NCI-H69 (cell line): Measurements from ENCODE around the gene STMN1.
A peak's percentile ranks its signal among the peaks of the same experiment; 100 is the strongest.

ENCODE experiments used
- DNase-seq: peaks from one replicate; lab custom pipeline; 2025; lab: John Stamatoyannopoulos, UW

STMN1 gene

DNA sequence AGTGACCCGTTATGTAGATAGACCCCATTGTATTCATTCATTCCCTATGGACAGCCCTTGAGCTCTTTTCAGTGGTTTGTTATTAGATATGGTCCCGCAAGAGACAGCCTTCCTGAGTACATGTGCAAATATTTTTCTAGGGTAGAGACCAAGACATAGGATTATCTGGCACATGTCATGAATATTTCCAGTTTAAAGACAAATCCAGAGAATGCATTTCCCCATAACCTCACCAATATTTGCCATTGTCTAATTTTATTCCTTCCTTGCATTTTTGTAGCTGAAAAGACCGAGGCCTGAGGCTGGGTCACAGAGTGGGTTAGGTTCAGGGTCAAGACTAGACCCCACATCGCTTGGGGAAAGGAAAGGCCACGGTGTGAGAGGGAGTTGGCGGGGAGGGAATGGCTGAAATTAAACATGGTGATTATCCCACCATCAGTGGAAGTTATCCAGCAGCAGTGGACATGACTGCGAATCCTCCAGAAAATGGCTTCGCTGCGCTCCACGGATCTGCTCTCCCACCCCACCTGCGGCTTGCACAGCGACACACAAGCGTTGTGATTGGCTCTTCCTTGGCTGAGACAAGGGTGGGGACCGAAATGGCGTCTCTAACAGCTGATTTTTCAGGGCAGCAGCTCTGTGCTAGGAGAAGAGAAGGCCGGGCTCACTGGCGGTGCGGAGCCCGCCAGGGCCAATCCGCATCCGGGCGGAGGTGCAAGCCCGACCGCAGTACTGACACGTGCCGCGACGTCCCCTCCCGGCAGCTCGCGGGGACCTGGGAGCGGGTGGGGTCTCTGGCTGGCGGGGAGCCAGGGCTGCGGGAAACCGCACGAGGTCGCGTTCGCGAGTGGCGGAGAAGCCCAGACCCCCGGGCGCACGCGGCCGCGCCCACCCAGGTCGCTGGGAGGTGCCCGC is 16.1 kb upstream of the STMN1 start:
- DNase-seq: peak; percentile 90

GRCh38 chr1:25918615-25919014 is 12.4 kb upstream of the STMN1 start:
- DNase-seq: no peak

- DNase-seq: peak; percentile 7
Measured at GRCh38 chr1:25917996-25918395, 11.8 kb upstream of the STMN1 start.

DNA sequence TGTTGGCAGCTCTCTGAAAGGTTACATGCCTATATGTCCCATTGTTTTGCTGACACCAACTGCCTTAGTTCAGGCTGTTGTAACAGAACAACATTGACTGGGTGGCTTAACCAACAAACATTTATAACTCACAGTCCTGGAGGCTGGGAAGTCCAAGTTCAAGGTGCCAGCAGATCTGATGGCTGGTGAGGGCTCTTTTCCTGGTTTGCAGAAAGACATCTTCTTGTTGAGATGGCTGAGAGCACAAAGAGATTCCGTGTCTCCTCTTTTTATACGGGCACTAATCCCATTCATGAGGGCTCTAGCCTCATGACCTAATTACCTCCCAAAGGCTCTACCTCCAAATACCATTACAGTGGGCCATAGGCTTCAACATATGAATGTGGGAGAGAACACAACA is 10.2 kb upstream of the STMN1 start:
- no peak for DNase-seq

- DNase-seq: peak; percentile 42
Measured at GRCh38 chr1:25914074-25914995, 8.1 kb upstream of the STMN1 start.

GRCh38 chr1:25913206-25913605 is 7.0 kb upstream of the STMN1 start:
- no peak for DNase-seq

- DNase-seq: no peak
Measured at GRCh38 chr1:25912076-25912831, 6.0 kb upstream of the STMN1 start.

GRCh38 chr1:25911162-25911561 is 4.9 kb upstream of the STMN1 start:
- no peak for DNase-seq

GRCh38 chr1:25909040-25909439 is 2.8 kb upstream of the STMN1 start:
- DNase-seq: no peak

- no peak for DNase-seq
Measured at GRCh38 chr1:25908161-25908560, 1.9 kb upstream of the STMN1 start.

- DNase-seq: no peak
Measured at GRCh38 chr1:25907601-25908000, 1.4 kb upstream of the STMN1 start.

DNA sequence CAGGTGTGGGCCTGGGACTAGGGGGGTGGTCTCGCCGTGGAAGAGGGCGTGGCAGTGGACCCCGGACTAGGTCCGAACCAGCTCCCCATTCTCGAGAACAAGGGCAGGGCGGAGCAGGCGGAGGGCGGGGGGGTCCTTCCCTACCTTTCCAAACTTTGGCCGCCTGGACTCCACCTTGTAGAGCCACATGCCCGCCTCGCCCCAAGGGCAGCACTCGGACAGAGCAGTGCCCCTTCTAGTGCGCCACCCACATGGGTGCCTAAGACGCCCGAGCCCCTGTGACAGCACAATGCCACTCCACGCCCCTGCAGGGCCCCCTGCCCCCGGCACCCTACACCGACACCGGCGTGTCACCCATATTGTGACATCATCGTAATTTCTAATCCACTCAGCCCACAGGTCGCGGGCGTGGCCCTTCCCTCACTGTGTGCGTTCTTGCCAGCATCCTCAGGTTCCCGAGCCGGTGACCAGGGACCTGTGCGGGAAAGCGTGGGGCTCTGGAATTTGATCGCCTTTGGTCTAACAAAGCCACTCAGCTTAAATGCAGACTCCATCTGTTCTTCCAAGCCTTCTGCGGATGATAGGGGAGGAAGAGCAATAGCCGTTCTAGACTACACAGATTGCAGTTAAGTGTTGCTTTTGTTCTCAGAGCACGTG is 553 bp upstream of the STMN1 start:
- peak; percentile 83 for DNase-seq

DNA sequence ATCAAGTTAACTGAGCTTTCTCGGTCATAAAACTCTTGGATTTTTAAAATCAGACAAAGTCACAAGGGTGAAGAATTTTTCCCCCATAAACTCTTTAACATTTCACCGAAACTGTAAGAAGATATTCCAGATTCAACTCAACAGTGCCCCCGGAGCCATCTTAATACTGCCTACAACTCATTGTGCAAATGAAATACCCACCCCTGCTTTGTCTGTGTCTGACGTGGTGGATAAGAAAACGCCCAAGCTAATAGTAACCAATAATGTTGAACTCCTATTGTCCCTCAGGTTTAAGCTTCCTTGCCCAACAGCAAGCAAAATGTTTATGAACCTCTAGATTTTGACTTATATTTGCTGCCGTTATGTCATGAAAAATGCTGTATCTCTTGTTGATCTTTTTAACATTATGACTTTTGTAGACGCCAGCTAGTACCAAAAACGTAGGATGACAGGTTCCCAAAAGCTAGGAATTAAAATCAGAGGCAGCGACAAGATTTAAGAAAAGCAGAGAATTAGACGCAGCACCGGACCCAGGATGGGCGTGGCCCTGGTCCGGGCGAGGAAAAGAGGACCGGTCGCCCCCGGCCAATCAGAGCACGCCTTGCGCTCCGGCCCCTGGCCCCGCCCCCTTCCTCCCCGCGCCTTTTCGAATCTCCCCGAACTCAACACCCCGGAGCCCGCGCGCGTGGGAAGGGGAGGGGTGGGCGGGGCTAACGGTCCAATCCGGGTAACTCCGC is 1.1 kb downstream of the STMN1 start:
- peak; percentile 94 for DNase-seq

GRCh38 chr1:25903986-25904385 is 2.2 kb downstream of the STMN1 start:
- DNase-seq: peak; percentile 21

DNA sequence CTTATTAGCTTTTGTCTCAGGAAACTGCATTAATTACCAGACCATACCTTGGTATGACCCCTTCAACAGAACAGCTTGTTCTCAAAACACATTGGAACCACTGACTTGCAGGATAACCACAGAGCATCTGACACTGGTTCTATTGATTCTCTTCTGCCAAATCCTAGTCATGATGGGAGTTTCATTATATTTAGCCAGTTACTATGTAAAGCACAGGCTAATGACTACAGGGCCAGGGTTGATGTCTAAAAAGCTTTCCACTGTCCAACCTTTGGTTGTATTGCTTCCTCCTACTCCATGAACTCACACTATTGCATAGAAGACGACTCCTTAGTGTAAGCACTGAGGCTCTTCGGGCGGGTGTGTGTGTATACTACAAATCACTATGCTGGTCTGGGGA is 3.8 kb downstream of the STMN1 start:
- DNase-seq: no peak

GRCh38 chr1:25900219-25900618 is 6.0 kb downstream of the STMN1 start:
- no peak for DNase-seq

- no peak for DNase-seq
Measured at GRCh38 chr1:25899792-25900191, 6.4 kb downstream of the STMN1 start.

- no peak for DNase-seq
Measured at GRCh38 chr1:25898223-25899015, 7.8 kb downstream of the STMN1 start.

- DNase-seq: no peak
Measured at GRCh38 chr1:25897754-25898153, 8.5 kb downstream of the STMN1 start.

DNA sequence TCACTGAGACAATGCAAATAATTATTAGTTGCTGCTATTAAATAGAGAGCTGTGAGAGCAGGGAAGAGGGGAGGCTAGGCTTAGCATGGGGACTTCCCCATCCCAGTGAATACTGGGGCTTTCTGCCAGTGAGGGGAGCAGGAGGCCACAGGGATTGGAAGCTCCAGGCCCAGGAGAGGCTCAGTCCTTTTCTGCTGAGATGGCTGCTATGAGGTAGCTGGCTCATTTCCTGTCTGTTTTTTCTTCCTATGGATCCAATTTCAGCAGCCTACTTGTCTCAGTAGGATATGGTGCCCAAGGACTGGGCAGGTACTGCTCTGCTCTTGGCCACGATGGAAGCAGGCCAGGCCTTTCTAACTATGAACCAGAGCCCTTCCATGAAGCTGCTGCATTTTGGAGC is 10.0 kb downstream of the STMN1 start:
- peak; percentile 33 for DNase-seq
